ENCODE data around the gene CPNE7. TPM values are rescaled to one million over a fixed set of nuclear protein-coding genes. Genes with fewer than 3 reads are reported as not detected.

CPNE7 gene
- total RNA-seq, 1 donor from 2014 or later = 11.5 TPM

DNA sequence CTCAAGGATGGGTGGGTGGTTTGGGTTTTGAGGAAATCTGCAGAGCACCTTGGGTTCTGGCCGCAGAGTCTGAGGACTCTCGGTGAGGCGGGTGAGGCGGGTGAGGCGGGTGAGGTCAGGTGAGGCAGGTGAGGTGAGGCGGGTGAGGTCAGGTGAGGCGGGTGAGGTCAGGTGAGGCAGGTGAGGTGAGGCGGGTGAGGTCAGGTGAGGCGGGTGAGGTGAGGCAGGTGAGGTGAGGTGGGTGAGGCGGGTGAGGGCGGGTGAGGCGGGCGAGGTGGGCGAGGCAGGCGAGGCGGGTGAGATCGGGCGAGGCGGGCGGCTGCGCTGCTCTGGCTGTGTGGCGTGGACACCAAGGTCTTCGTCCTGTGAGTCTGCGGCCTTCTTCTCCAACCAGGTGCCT, 39.2 kb upstream of the CPNE7 start:
- Histone ChIP-seq H3K27me3 (ENCODE audit: control insufficient read depth, insufficient read depth, low read length) (no peaks in the 10 kb centered on the region), H3K36me3 (ENCODE audit: control insufficient read depth, insufficient read depth, low read length) (peaks cover 4% of the 10 kb centered on the region), H3K4me3 (ENCODE audit: low read depth, low read length) (no peak overlapping the region)
- DNase-seq (ENCODE audit: low read depth) = no peak
- TF ChIP-seq, protein P1, sequence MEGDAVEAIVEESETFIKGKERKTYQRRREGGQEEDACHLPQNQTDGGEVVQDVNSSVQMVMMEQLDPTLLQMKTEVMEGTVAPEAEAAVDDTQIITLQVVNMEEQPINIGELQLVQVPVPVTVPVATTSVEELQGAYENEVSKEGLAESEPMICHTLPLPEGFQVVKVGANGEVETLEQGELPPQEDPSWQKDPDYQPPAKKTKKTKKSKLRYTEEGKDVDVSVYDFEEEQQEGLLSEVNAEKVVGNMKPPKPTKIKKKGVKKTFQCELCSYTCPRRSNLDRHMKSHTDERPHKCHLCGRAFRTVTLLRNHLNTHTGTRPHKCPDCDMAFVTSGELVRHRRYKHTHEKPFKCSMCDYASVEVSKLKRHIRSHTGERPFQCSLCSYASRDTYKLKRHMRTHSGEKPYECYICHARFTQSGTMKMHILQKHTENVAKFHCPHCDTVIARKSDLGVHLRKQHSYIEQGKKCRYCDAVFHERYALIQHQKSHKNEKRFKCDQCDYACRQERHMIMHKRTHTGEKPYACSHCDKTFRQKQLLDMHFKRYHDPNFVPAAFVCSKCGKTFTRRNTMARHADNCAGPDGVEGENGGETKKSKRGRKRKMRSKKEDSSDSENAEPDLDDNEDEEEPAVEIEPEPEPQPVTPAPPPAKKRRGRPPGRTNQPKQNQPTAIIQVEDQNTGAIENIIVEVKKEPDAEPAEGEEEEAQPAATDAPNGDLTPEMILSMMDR (IDR thresholded peaks at IDR 0.05; ENCODE audit: insufficient read depth, low read length, poor library complexity, severe bottlenecking) = no peak

DNA sequence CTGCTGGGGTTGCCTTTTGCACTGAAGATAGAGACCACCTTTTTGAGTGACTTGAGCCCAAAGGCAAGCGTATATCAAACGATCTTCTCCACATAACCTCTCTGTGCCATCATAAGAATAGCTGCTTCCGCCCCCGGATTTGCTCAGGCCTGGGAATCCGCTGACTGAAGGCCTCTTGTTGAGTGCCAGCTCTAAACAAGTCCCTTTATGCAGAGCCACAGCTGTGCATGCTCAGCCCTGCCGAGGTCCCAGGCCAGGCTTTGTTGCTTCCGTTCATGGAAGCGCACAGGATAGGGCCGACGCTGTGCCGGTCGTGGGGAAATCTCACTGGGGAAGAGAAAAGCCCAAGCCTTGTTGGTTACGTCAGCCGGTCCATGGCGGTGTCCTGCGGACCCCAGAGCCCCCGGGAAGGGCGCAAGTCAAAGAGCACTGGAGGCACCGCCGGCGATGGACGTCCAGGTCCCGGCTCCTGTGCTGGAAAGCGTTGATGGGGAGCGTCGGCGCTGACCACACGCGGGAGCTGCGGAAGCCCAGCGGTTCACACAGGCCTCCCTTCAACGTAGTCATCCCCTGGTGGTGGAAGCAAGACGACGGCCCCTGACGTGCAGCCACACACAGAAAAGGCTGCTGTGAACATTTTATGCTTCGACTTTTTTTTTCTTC, 38.5 kb upstream of the CPNE7 start:
- Histone ChIP-seq H3K36me3 (ENCODE audit: control insufficient read depth, insufficient read depth, low read length) (peaks cover 4% of the 10 kb centered on the region), H3K4me3 (ENCODE audit: low read depth, low read length) (no peak overlapping the region), H3K27me3 (ENCODE audit: control insufficient read depth, insufficient read depth, low read length) (no peaks in the 10 kb centered on the region)
- TF ChIP-seq, protein P1 (IDR thresholded peaks at IDR 0.05; ENCODE audit: insufficient read depth, low read length, poor library complexity, severe bottlenecking) = no peak
- DNase-seq (ENCODE audit: low read depth) = no peak

DNA sequence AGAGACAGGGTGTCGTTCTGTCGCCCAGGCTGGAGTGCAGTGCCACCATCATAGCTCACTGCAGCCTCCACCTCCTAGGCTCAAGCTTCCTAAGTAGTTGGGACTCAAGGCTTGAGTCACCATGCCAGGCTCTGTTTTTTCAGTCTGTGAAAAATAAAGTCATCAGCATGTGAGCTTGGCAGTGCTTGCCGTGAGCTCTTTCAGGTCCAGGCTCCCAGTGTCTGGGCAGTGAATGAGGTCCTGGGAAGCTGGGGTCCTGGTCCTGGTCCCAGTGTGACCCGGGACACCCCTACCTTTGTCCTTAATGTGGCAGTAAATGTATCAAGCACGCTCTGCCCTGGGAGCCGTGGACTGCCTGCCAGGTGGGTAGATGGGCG, 38.0 kb upstream of the CPNE7 start:
- peaks cover 4% of the 10 kb centered on the region for H3K36me3 ChIP-seq (ENCODE audit: control insufficient read depth, insufficient read depth, low read length)
- no peak for DNase-seq (ENCODE audit: low read depth)
- no peak overlapping the region for H3K4me3 ChIP-seq (ENCODE audit: low read depth, low read length)
- TF ChIP-seq, protein P1 (IDR thresholded peaks at IDR 0.05; ENCODE audit: insufficient read depth, low read length, poor library complexity, severe bottlenecking) = no peak
- no peaks in the 10 kb centered on the region for H3K27me3 ChIP-seq (ENCODE audit: control insufficient read depth, insufficient read depth, low read length)

DNA sequence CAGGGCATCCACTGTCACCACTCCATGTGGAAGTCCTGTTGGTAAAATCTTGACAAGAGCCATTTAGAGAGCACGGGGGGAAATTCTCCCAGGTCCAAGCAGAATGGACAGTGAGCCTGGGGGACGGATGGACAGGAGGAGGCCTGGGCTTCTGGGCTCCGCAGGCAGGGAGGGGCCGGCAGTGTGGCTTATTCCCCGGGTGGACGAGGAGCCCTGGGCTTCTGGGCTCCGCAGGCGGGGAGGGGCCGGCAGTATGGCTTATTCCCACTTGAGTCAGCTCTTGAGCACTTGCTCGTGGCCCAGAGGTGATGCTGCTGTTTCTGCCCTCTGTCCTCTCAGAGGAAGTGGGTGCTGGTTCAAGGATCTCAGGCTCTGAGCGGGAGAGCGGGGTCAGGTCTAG, 37.3 kb upstream of the CPNE7 start:
- Histone ChIP-seq H3K27me3 (ENCODE audit: control insufficient read depth, insufficient read depth, low read length) (no peaks in the 10 kb centered on the region), H3K4me3 (ENCODE audit: low read depth, low read length) (no peak overlapping the region), H3K36me3 (ENCODE audit: control insufficient read depth, insufficient read depth, low read length) (peaks cover 4% of the 10 kb centered on the region)
- no peak for DNase-seq (ENCODE audit: low read depth)
- TF ChIP-seq, protein P1 (IDR thresholded peaks at IDR 0.05; ENCODE audit: insufficient read depth, low read length, poor library complexity, severe bottlenecking) = no peak

DNA sequence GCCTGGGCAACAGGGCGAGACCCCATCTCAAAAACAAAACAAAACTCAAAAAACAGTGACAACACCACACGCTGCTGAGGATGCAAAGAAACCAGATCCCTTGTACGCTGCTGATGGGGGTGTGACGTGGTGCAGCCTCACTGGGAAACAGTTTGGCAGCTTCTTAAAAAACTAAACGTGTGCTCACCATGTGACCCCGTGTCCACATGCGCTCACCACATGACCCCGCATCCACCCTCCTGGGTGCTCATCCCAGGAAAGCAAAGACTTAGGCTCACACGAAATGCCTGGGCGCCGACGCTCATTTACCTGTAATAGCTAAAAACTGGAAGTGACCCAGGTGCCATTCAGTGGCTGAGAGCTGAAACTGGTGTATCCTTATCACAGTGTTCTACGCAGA, 35.0 kb upstream of the CPNE7 start:
- TF ChIP-seq, protein P1 (IDR thresholded peaks at IDR 0.05; ENCODE audit: insufficient read depth, low read length, poor library complexity, severe bottlenecking) = no peak
- DNase-seq (ENCODE audit: low read depth) = no peak
- peaks cover 3% of the 10 kb centered on the region for H3K36me3 ChIP-seq (ENCODE audit: control insufficient read depth, insufficient read depth, low read length)
- H3K27me3 ChIP-seq (ENCODE audit: control insufficient read depth, insufficient read depth, low read length) = no peaks in the 10 kb centered on the region
- no peak overlapping the region for H3K4me3 ChIP-seq (ENCODE audit: low read depth, low read length)

DNA sequence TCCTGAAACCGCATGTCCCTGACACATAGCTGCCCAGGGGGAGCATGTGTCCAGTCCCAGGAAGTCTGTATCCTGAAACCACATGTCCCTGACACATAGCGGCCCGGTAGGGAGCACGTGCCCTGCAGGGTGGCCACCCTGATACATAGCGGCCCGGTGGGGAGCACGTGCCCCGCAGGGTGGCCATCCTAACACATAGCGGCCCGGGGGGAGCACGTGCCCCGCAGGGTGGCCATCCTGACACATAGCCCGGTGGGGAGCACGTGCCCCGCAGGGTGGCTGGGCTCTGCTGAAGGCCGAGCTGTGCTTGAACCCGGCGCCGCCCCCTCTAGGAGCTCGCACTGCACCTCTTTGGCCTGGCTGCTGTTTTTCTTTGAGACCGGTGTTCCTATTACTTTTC, 33.8 kb upstream of the CPNE7 start:
- no peaks in the 10 kb centered on the region for H3K27me3 ChIP-seq (ENCODE audit: control insufficient read depth, insufficient read depth, low read length)
- H3K36me3 ChIP-seq (ENCODE audit: control insufficient read depth, insufficient read depth, low read length) = peaks cover 1% of the 10 kb centered on the region
- H3K4me3 ChIP-seq (ENCODE audit: low read depth, low read length) = no peak overlapping the region
- no peak for DNase-seq (ENCODE audit: low read depth)
- TF ChIP-seq, protein P1 (IDR thresholded peaks at IDR 0.05; ENCODE audit: insufficient read depth, low read length, poor library complexity, severe bottlenecking) = no peak
